Peyer's patch (tissue), 4 donors: Measurements from ENCODE around the gene STAG3.

Experiments used
- POLR2A ChIP-seq, 2 donors: fragments of 450-650 bp; IDR thresholded peaks; one replicate each; pipeline ENCODE4 v1.5.1; 2017; ENCODE audit warnings: antibody characterized with exemption in 2 of 2, mild to moderate bottlenecking in 2 of 2, moderate library complexity in 2 of 2
- TF ChIP-seq, protein P1 (sequence below), 6 experiments: fragments of 450-650 bp in 4 of 6; fragments of 200-600 bp in 2 of 6; sonication (generic) in 1 of 6; IDR thresholded peaks; one replicate each; pipeline ENCODE4 v1.5.1; 2017 to 2019; ENCODE audit warnings: antibody characterized with exemption in 6 of 6, mild to moderate bottlenecking in 3 of 6, moderate library complexity in 1 of 6

DNA sequence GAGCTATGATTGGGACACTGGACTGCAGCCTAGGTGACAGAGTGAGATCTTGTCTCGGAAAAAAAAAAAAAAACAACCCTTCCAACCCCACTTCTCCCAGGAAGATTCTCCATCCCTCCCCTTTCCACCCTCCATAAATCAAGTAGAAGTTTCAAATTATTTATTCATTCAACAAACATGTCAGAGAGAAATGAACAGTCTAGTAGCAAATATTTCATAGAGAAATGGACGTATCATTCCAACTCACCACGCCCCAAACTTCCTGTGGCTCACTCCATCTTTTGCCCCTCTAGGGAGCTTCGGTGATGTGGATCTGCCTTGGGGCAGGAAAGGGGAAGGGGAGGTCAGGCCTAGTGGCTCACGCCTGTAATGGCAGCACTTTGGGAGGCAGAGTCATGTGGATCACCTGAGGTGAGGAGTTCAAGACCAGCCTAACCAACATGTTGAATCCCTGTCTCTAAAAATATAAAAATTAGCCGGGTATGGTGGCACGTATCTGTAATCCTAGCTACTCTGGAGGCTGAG is 18.6 kb upstream of the STAG3 start:
- TF ChIP-seq POLR2A (IDR thresholded peaks at IDR 0.05): no peak
- TF ChIP-seq, protein P1, sequence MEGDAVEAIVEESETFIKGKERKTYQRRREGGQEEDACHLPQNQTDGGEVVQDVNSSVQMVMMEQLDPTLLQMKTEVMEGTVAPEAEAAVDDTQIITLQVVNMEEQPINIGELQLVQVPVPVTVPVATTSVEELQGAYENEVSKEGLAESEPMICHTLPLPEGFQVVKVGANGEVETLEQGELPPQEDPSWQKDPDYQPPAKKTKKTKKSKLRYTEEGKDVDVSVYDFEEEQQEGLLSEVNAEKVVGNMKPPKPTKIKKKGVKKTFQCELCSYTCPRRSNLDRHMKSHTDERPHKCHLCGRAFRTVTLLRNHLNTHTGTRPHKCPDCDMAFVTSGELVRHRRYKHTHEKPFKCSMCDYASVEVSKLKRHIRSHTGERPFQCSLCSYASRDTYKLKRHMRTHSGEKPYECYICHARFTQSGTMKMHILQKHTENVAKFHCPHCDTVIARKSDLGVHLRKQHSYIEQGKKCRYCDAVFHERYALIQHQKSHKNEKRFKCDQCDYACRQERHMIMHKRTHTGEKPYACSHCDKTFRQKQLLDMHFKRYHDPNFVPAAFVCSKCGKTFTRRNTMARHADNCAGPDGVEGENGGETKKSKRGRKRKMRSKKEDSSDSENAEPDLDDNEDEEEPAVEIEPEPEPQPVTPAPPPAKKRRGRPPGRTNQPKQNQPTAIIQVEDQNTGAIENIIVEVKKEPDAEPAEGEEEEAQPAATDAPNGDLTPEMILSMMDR (IDR thresholded peaks at IDR 0.05): no peak
